Measurements from ENCODE around the gene P2RY11. TPM values are rescaled to one million over a fixed set of nuclear protein-coding genes. Genes with fewer than 3 reads are reported as not detected.

The P2RY11 gene
- total RNA-seq, 1 experiment from 2014 or later = 43.8 TPM

GRCh38 chr19:10100163-10100785, 11.2 kb upstream of the P2RY11 start:
- H3K9ac ChIP-seq (ENCODE audit: low read length) = no peak overlapping the region
- no peak for DNase-seq (ENCODE audit: low read depth, low spot score)
- POLR2A ChIA-PET = interaction anchor here (0.7 kb wide), 1 partner anchor 66 kb away, joined by 4 read pairs; no protein-coding TSS in a partner anchor
- RAD21 ChIA-PET (ENCODE audit: low non-redundant PET in 1 of 2, low total read pairs in 2 of 2, uncharacterized antibody in 2 of 2, unreplicated experiment in 2 of 2) = interaction anchor here in 1 of 2 experiments (0.8 kb wide), 1 partner anchor 168 kb away, joined by 4 read pairs; no protein-coding TSS in a partner anchor
- H3K4me1 ChIP-seq (ENCODE audit: control insufficient read depth in 1 of 2, insufficient read depth in 2 of 2, low read length in 2 of 2) = peaks cover 11 to 17% of the 10 kb centered on the region in 2 experiments
- no peak for ATAC-seq
- TF ChIP-seq SP1 (IDR thresholded peaks at IDR 0.05; ENCODE audit: low read depth) (no peak), REST (IDR thresholded peaks at IDR 0.05; ENCODE audit: low read depth) (no peak), CBX3 (IDR thresholded peaks at IDR 0.05; ENCODE audit: low read depth) (no peak), SIN3A (IDR thresholded peaks at IDR 0.05; ENCODE audit: low read depth) (no peak), EGR1 (IDR thresholded peaks at IDR 0.05; ENCODE audit: low read depth) (no peak), RAD21 (IDR thresholded peaks at IDR 0.05; ENCODE audit: low read depth) (no peak), ZFX (IDR thresholded peaks at IDR 0.05) (no peak), SRF (IDR thresholded peaks at IDR 0.05; ENCODE audit: low read depth) (no peak), FOSL1 (IDR thresholded peaks at IDR 0.05; ENCODE audit: low read depth) (no peak), TCF7L2 (IDR thresholded peaks at IDR 0.05; ENCODE audit: borderline replicate concordance, extremely low read depth, insufficient read depth, insufficient read length) (no peak), EZH2phosphoT487 (IDR thresholded peaks at IDR 0.05; ENCODE audit: borderline replicate concordance) (no peak), POLR2AphosphoS5 (IDR thresholded peaks at IDR 0.05; ENCODE audit: low read depth, low read length) (no peak), EZH2 (IDR thresholded peaks at IDR 0.05) (no peak), POLR2A (IDR thresholded peaks at IDR 0.05; ENCODE audit: borderline replicate concordance, extremely low read depth, insufficient read depth, insufficient read length) (no peak), ZNF274 (IDR thresholded peaks at IDR 0.05; ENCODE audit: low read depth, low read length) (no peak), ATF3 (IDR thresholded peaks at IDR 0.05) (no peak), CEBPB (IDR thresholded peaks at IDR 0.05; ENCODE audit: low read depth) (no peak)
- TF ChIP-seq, protein P1, sequence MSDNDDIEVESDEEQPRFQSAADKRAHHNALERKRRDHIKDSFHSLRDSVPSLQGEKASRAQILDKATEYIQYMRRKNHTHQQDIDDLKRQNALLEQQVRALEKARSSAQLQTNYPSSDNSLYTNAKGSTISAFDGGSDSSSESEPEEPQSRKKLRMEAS (IDR thresholded peaks at IDR 0.05) = no peak
- no peak overlapping the region for H3K27ac ChIP-seq (ENCODE audit: low read depth, low read length)
- intact Hi-C loops (cut with micrococcal nuclease) = no loop called here
- H3K79me2 ChIP-seq (ENCODE audit: insufficient read depth, low read length) = no peaks in the 10 kb centered on the region
- H3K36me3 ChIP-seq (ENCODE audit: control insufficient read depth in 1 of 2, insufficient read depth in 2 of 2, low read length in 2 of 2) = no peaks in the 10 kb centered on the region
- H3K9me2 ChIP-seq (ENCODE audit: insufficient read depth) = no peaks in the 10 kb centered on the region
- H3K4me2 ChIP-seq (ENCODE audit: low read length) = no peak overlapping the region
- no peak overlapping the region for H2AFZ ChIP-seq (ENCODE audit: low read depth, low read length, poor library complexity, severe bottlenecking)
- CTCF ChIA-PET = interaction anchor here (0.7 to 2.0 kb wide), 5 partner anchors 9 to 233 kb away, joined by 3 to 9 read pairs (median 5); no protein-coding TSS in a partner anchor
- no peaks in the 10 kb centered on the region for H3K9me3 ChIP-seq (ENCODE audit: control insufficient read depth in 1 of 2, insufficient read depth in 1 of 2, low read depth in 1 of 2, low read length in 2 of 2)
- no peaks in the 10 kb centered on the region for H4K20me1 ChIP-seq (ENCODE audit: insufficient read depth)
- no peaks in the 10 kb centered on the region for H3K27me3 ChIP-seq (ENCODE audit: insufficient read depth, low read length)
- no TSS peak for BruUV-seq (replicated peaks)
- H3K4me3 ChIP-seq (replicated peaks in 1 of 2; ENCODE audit: low read depth in 1 of 2, low read length in 2 of 2) = no peak overlapping the region
